ENCODE measurements around the gene MPO.

DNA sequence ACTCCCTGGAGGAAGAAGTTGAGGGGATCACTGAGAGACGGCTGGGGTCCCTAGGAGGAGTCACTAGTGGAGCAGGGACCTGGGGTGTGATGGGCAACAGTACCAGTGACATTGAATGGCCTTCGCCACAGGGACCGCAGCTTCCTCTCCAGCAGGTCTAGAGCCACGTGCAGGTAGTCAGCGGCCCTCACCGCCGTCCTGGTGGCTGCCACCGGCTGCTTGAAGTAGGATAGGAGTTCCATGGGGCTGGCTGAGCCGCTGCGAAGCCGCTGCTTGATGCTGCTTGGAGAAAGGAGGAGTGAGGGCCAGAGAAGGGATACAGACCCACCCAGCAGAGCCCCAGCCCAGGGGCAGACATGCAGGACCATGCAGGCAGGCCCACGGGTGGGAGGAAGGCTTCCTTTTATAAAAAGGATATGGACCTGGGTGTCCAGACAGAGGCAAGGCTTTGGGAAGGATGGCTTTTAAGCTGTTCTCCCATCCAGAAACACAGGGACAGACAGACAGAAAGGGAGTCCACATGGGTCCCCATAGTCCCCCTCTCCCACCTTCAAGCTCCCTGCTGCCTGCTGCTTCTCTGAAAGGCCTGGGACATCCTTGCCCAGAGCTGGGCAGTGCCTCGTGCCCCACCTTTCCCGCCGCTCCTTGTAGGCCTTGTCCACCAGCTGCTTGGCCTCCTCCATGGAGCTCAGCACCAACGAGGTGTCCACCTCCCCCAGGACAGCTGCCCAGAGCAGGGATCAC lies 827 bp downstream of the MPO start:
- TF ChIP-seq, protein P1, sequence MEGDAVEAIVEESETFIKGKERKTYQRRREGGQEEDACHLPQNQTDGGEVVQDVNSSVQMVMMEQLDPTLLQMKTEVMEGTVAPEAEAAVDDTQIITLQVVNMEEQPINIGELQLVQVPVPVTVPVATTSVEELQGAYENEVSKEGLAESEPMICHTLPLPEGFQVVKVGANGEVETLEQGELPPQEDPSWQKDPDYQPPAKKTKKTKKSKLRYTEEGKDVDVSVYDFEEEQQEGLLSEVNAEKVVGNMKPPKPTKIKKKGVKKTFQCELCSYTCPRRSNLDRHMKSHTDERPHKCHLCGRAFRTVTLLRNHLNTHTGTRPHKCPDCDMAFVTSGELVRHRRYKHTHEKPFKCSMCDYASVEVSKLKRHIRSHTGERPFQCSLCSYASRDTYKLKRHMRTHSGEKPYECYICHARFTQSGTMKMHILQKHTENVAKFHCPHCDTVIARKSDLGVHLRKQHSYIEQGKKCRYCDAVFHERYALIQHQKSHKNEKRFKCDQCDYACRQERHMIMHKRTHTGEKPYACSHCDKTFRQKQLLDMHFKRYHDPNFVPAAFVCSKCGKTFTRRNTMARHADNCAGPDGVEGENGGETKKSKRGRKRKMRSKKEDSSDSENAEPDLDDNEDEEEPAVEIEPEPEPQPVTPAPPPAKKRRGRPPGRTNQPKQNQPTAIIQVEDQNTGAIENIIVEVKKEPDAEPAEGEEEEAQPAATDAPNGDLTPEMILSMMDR (conservative IDR thresholded peaks at IDR 0.05; ENCODE audit: low read length): no peak
- TF ChIP-seq EZH2phosphoT487 (IDR thresholded peaks at IDR 0.05; ENCODE audit: borderline replicate concordance, low read depth, low read length): no peak
